Neural crest cell (in vitro differentiated cells): ENCODE data around the gene DNAL4. TPM values are rescaled to one million over a fixed set of nuclear protein-coding genes. Genes with fewer than 3 reads are reported as not detected.

Experiments
- DNase-seq: peaks from one replicate; pipeline ENCODE4 v3.0.0; 2021; ENCODE audit warnings: low read depth, mixed read lengths, low spot score
- H3K27ac Mint-ChIP-seq: one replicate; pipeline ENCODE4 v1.8.0; 2021; ENCODE audit warnings: mild to moderate bottlenecking, mixed read lengths; ENCODE audit not compliant: unreplicated experiment
- H3K27me3 Mint-ChIP-seq: 2 replicates; pipeline ENCODE4 v1.8.0; 2021; ENCODE audit warnings: low read depth, mild to moderate bottlenecking, mixed read lengths
- H3K36me3 Mint-ChIP-seq: 2 replicates; pipeline ENCODE4 v1.8.0; 2021; ENCODE audit warnings: low read depth, mild to moderate bottlenecking, mixed read lengths
- H3K4me1 Mint-ChIP-seq: 2 replicates; pipeline ENCODE4 v1.8.0; 2021; ENCODE audit warnings: mixed read lengths
- H3K4me3 Mint-ChIP-seq: one replicate; pipeline ENCODE4 v1.8.0; 2021; ENCODE audit warnings: mild to moderate bottlenecking, mixed read lengths
- H3K9me3 Mint-ChIP-seq: 2 replicates; pipeline ENCODE4 v1.8.0; 2021; ENCODE audit warnings: mixed read lengths
- CTCF ChIP-seq: fragments of 200-600 bp; sonication (generic); conservative IDR thresholded peaks from 2 replicates; pipeline ENCODE4 v1.5.0; 2021; ENCODE audit warnings: antibody characterized with exemption, mild to moderate bottlenecking
- total RNA-seq: library from RNA; stranded (reverse); gene quantifications from 2 replicates; pipeline ENCODE4 v1.2.1, GENCODE V29; 2021

Gene DNAL4
- total RNA-seq, 1 donor from 2014 or later: 18.9 TPM

GRCh38 chr22:38826801-38827200 lies 32.9 kb upstream of the DNAL4 start:
- Mint-ChIP-seq H3K4me1 (peaks cover 4% of the 10 kb centered on the region), H3K27ac (no peak overlapping the region), H3K4me3 (no peak overlapping the region), H3K36me3 (no peaks in the 10 kb centered on the region), H3K27me3 (peaks cover 5% of the 10 kb centered on the region), H3K9me3 (no peaks in the 10 kb centered on the region)
- DNase-seq: no peak
- TF ChIP-seq CTCF: no peak

GRCh38 chr22:38826386-38826785 lies 32.4 kb upstream of the DNAL4 start:
- Mint-ChIP-seq H3K4me1 (peaks cover 4% of the 10 kb centered on the region), H3K9me3 (no peaks in the 10 kb centered on the region), H3K4me3 (no peak overlapping the region), H3K27me3 (peaks cover 5% of the 10 kb centered on the region), H3K36me3 (no peaks in the 10 kb centered on the region), H3K27ac (no peak overlapping the region)
- TF ChIP-seq CTCF: no peak
- no peak for DNase-seq

- Mint-ChIP-seq H3K27ac (no peak overlapping the region), H3K36me3 (no peaks in the 10 kb centered on the region), H3K9me3 (no peaks in the 10 kb centered on the region), H3K4me3 (no peak overlapping the region), H3K4me1 (peaks cover 14% of the 10 kb centered on the region), H3K27me3 (peaks cover 11% of the 10 kb centered on the region)
- DNase-seq: peak; percentile 87
- TF ChIP-seq CTCF: peak; percentile 56
These were observed 30.6 kb upstream of the DNAL4 start for GRCh38 chr22:38824585-38824984.

GRCh38 chr22:38823637-38824036 lies 29.7 kb upstream of the DNAL4 start:
- H3K4me3 Mint-ChIP-seq: no peak overlapping the region
- TF ChIP-seq CTCF: no peak

GRCh38 chr22:38823076-38823475 lies 29.1 kb upstream of the DNAL4 start:
- no peak for TF ChIP-seq CTCF
- no peaks in the 10 kb centered on the region for H3K9me3 Mint-ChIP-seq

More at GRCh38 chr22:38823637-38824036, 29.7 kb upstream of the DNAL4 start:
- DNase-seq: no peak
- H3K4me1 Mint-ChIP-seq: peaks cover 15% of the 10 kb centered on the region
- H3K27ac Mint-ChIP-seq: no peak overlapping the region
- H3K36me3 Mint-ChIP-seq: no peaks in the 10 kb centered on the region
- H3K9me3 Mint-ChIP-seq: no peaks in the 10 kb centered on the region
- H3K27me3 Mint-ChIP-seq: peaks cover 19% of the 10 kb centered on the region

GRCh38 chr22:38820020-38820419 lies 26.1 kb upstream of the DNAL4 start:
- Mint-ChIP-seq H3K27me3 (peaks cover 42% of the 10 kb centered on the region), H3K27ac (no peak overlapping the region), H3K4me3 (no peak overlapping the region), H3K36me3 (no peaks in the 10 kb centered on the region), H3K9me3 (no peaks in the 10 kb centered on the region), H3K4me1 (peaks cover 15% of the 10 kb centered on the region)
- no peak for DNase-seq
- TF ChIP-seq CTCF: no peak

More at GRCh38 chr22:38823076-38823475, 29.1 kb upstream of the DNAL4 start:
- Mint-ChIP-seq H3K4me3 (no peak overlapping the region), H3K27me3 (peaks cover 22% of the 10 kb centered on the region), H3K4me1 (peaks cover 15% of the 10 kb centered on the region), H3K27ac (no peak overlapping the region), H3K36me3 (no peaks in the 10 kb centered on the region)
- DNase-seq: no peak
